M059J (cell line): ENCODE measurements around the gene IL5. TPM values are rescaled to one million over a fixed set of nuclear protein-coding genes. Genes with fewer than 3 reads are reported as not detected.
"Not testable (repeated sequence)": the region's sequence is repeated elsewhere in the genome, so short reads cannot be mapped to it uniquely, and the experiment has no call there.

Experiments
- DNase-seq: peaks from one replicate; pipeline ENCODE4 v3.0.0-alpha.2; 2012; ENCODE audit warnings: low read depth
- total RNA-seq: library from RNA; depleted of rRNA; stranded (reverse); fragments of >200 nt; shearing (Covaris generic); gene quantifications from 2 replicates; pipeline ENCODE4 v1.2.3, GENCODE V29; 2014

Gene IL5
- total RNA-seq, 1 experiment from 2014 or later, result not detected

DNA sequence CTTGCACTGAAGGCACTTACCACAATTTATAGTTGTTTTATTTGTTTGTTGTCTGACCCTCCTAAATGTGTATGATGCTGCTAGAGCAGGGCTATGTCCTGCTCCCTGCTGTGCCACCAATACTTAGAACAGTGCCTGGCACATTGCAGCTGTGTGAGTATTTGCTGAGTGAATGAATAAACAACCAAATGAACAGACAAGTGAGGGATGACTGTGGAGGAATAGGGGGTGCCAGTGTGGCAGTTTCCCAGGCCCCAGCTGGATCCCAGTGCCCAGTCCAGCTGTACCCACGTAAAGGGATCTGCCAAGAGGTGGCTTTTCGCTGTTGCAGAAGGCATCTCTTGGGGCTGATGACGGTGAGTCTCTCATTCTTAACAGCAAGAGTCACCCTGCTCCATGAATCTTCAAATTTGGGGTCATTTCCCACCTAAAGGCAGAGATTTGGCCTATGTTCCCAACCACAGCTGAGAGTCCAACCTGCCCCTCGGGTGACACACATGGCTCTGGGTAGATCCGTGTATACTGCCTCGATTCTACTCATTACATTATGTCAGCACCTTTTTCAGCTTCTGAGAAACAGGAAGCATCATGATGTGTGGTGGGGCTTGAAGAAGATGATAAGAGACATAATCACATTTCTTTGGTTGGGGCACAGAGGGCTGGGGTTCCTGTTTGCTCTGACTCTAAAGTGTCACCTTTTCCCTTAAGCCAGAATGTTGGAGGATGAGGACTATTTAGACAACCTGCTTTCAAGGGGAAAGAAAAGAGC, 14.3 kb downstream of the IL5 start:
- DNase-seq, result no peak

DNA sequence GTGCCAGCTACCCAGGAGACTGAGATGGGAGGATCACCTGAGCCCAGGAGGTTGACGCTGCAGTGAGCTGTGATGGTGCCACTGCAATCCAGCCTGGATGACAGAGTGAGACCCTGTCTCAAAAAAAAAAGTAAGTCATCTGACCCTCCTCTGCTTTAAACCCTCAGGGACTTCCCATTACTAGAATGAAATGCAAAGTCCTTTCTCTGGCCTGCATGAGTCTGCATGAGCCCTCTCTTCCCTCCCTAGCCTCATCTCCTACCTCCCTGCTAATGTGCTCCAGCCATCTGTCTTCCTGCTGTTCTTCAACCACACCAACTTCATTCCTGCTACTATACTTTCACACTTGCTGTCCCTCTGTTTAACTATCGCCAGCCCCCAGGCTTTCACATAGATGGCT, 15.3 kb downstream of the IL5 start:
- DNase-seq, result no peak

DNA sequence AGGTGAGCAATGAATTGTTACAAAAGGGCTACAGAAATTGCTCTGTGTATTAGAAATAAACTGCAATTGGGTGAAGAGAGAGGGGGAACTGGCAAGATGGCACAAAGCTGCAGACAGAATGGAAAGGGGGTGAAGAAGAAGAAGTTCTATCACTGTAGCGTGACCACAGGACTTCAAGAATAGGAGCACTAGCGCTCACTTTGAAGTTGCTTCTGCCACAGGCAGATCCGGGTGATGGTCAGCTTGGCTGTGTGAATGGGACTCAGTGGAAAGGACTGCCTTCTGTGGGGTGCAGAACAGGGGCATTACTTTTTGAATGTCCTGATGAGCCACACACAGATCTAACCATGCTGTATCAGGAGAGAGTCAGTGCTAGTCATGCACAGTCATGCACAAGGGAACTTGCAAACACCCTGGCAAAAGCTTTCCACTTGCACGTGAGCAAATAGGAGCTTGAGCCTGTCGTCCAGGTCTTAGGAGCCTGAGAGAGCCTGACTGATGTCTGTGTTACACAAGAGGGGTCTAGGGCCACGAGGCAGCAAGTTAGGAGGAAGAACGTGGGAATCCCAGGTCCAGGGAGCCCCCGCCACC, 16.3 kb downstream of the IL5 start:
- no peak for DNase-seq

DNA sequence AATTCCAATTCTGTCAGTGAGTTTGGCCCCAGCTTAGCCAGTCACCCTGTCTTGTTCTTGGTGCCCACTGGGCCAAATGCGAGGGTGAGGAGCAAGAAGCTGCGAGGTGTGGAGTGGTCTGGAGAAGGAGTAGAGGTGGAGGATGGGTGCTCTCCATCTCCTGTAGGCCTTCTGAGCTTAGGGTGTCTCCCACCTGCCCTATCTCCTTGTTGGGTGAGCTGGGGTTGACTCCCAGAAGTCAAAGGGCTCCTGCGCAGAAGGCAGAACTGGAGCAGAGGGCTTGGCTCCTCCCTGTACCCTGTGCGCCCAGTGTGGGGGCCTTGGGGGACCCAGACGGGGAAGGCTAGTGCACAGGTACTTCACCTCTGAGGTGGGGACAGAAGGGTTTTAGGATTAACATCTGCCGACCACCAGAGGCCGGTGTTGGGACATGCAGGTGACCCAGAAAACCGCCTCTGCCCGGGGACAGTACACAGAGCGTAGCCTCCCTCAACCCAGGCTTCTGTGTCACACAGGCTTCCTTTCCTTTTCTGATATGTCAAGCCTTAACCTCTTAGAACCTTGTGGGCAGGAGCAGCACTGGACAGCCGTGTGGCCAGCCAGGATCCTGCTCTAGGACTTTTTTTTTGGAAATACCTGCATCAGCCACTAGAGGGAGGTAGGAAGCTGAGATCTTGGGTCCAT, 16.9 kb downstream of the IL5 start:
- DNase-seq, result peak; percentile 73

DNA sequence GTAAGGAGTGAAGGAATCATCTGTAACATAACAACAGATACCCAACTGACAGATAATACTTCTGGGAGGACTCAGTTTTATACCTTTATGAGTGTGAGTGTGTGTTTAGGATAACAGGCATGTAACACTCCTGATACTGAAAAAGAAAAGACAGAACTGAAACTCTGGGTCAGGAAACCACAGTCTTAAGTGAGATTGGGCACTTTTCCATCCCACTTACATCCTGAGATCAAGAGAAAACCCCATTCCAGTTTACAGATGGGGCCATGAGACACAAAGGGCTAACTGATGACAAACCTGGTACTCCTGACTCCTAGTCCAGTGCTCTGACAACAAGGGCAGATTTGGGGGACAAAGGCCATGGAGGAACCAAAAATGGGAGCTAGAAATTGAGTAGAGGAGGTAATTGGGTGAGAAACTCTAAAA, 18.0 kb downstream of the IL5 start:
- no peak for DNase-seq

DNA sequence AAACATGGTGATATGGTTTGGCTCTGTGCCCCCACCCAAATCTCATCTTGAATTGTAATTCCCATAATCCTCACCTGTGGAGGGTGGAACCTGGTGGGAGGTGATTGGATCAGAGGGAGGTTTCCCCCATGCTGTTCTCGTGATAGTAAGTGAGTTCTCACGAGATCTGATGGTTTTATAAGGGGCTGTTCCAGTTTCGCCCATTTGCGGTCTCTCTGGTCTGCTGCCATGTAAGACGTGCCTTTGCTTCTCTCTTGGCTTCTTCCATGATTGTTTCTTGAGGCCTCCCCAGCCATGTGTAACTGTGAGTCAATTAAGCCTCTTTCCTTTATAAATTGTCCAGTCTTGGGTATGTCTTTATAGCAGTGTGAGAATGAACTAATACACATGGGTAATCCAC, 18.4 kb downstream of the IL5 start:
- not testable (repeated sequence) for DNase-seq

DNA sequence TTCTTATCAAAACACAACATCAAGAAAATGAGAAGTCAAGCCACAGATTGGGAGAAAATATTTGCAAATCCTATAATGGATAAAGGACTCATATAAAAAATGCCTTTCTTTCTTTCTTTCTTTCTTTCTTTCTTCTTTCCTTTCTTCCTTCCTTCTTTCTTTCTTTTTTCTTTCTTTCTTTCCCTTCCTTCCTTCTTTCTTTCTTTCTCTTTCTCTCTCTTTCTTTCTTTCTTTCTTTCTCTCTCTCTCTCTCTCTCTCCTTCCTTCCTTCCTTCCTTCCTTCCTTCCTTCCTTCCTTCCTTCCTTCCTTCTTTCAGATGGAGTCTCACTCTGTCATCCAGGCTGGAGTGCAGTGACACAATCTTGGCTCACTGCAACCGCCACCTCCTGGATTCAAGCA, 21.3 kb downstream of the IL5 start:
- DNase-seq, result not testable (repeated sequence)

DNA sequence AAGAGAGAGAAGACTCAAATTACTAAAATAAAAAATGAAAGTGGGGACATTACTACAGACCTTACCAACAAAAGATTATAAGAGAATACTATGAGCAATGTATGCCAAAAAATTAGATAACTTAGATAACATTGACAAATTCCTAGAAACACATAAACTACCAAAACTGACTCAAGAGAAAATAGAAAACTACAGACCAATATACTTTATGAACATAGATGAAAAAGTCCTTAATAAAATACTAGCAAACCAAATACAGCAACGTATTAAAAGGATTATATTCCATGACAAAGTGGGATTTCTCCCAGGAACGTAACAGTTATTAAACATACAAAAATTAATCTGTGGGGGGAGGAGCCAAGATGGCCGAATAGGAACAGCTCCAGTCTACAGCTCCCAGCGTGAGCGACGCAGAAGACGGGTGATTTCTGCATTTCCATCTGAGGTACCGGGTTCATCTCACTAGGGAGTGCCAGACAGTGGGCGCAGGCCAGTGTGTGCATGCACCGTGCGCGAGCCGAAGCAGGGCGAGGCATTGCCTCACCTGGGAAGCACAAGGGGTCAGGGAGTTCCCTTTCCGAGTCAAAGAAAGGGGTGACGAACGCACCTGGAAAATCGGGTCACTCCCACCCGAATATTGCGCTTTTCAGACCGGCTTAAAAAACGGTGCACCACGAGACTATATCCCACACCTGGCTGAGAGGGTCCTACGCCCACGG, 29.5 kb downstream of the IL5 start:
- DNase-seq, result not testable (repeated sequence)

DNA sequence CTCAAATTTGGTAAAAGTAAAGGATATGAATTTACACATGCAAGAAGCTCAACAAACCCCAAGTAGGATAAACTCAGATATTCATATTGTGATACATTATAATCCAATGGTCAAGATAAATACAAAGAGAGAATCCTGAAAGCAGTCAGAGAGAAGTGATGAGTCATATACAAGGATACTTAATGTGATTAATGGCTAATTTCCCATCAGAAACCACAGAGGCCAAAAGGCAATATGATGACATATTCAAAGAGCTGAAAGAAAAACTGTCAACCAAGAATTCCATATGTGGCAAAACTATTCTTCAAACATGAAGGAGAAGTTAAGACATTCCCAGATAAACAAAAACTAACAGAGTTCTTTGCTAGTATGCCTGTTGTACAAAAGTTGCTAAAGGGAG, 33.2 kb downstream of the IL5 start:
- peak; percentile 94 for DNase-seq

DNA sequence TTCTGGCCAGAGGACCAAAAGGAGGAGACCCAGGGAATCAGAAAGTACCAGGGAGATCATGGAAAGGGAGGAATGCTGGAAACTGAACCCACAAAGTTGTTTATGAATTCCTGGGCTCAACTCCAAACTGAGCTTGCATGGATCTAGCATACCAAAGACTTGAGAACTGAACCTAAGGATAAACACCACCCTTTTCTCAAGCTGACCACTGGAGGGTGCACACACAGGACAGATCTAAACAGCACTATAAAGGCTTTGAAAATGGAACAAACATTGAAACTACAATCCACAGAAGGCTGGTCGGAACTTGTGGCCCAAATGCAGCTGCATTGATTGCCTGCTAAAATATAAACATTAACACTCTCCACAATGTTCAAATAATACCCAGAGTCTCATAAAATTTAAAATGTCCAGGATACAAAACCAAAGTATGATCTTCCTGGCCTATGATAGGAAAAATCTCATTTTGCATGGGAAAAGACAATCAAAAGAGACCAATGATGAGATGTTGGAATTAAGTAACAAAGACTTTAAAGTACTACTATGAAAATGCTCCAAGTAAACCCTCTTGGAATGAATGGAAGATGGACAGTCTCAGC, 37.1 kb downstream of the IL5 start:
- DNase-seq, result peak; percentile 95

DNA sequence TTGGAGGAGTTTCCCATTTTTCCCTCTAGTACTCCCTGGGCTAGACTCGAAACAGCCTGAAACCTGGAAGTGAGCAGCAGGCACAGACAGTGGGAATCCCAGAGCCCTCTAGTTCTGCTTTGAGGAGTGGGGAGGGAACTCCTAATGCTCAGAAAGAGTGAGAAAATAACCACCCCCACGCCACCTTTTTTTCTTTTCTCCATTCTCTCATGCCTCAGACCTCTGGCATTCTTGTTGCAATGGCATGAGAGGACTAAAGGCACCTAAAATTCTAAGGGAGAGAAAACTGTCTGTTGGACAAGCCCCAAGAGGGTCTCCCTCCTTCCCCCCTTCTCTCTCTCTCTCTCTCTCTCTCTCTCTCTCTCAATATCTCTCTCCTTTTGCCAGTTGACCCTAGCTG, 37.7 kb downstream of the IL5 start:
- DNase-seq, result no peak

DNA sequence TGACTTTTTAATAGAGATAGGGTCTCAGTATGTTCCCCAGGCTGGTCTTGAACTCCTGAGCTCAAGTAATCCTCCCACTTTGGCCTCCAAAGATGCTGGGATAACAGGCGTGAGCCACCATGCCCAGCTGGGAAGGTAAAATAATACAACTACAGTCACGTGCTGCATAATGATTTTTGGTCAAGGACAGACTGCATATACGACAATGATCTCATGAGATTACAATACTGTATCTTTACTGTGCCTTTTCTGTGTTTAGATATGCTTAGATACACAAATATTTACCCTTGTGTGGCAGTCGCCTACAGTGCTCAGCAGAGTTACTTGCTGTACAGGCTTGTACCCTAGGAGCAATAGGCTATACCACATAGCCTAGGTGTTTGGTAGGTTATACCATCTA, 38.6 kb downstream of the IL5 start:
- no peak for DNase-seq

DNA sequence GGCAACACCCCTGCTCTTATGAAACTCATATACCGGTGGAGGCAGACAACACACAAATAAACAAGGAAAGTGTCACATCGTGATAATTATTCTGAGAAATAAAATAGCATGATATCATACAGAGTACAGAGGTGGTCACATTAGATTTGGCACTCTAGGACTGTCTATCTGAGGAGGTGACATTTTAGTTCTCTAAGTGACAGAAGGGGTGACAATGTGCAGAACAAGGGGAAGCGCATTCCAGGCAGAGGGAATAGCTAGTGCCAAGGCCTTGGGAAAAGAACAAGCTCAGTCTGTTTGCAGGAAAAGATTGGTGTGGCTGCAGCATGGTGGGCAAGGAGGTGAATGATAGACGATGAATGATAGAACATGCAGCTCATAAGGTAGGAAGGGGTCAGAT, 40.1 kb downstream of the IL5 start:
- no peak for DNase-seq

DNA sequence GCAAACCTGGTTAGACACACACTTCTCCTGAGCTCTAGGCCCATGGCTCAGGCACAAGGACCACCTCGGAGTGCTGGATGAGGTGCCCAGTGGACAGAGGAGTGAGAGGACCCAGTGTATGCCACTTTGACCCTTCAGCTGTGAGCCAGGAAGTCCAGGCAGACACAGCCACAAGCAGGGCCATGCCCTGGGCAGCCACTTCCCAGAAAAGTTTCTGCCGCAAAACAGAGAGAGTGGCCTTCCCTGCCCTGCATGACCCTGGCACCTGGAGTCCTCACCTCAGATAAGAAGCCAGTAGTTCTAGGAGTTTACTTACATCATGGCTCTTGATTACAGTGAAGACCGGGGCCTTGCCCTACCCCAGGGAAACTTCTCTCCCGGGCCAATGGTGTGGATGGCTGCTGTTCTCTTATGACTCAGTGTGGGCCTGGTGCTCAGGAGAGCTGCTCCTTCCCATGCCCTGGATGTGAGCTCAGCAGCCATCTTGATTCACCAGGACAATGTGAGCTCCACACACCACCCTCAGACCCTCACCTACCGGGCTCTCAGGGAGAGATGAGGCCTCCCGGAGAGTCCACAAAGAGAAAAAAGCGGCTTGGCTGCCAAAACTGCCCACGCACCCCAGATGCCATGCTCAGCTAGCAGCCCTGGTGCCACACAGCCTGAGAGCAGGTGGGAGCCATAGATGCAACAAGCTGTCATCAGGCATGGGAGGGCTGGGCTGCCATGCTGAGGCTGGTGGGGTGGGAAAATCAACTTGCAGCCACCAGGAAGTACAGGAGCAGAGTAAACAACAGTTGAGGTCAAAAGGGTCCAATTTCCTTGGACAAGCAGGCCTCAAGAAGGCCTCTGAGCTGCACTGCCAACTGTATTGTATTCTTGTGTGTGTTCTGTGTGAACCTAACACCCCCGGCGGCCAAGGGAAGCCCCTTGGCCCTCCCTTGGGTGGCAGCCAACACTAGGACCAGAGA, 41.1 kb downstream of the IL5 start:
- no peak for DNase-seq

DNA sequence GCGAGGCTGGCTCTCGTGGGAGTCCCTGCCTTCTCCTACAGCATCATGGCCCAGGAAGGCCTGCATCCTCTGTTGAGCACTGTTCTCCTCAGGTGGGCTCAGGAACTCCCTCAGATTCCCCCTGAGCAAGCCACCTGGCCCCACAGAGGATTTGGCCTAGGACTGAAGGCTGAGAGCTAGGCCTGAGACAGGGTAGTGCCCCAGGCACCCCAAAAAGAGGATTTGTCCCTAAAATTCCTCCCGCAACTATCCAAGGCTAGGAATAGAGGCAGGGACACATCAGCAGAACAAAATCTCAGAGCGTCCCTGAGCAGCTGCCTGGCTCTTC, 41.7 kb downstream of the IL5 start:
- DNase-seq, result no peak

DNA sequence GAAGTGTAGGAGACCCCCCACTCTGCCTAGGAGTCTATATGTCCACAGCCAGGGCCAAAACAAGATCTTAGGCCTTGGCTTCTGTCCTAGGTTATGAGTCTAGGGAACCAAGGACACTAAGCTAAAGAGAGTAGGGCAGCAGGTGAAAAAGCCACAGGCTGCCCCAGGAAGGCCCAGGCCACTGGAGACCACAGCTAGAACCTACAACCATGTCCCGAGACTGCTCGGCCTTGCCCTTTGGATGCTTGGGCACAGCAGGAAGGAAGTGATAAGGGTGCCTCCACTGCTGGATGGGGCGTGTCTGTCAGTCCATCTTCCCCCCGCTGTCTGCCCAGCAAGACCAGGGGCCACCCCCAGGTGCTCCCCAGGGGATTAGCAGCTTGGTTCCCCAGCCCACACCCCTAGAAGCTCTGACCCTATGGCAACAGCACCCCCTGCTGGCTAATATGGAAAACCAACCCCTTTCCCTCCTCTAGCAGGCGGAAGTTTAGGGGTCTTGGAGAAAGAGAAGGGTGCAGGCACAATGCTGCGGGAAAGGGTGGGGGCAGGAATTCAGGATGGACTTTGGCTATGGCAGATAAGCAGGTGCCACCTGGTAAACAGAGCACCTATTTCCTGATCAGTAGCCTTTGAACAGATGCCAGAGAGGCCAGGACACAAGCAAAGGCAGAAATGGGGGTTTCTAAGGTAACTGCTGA, 42.2 kb downstream of the IL5 start:
- DNase-seq, result peak; percentile 58

DNA sequence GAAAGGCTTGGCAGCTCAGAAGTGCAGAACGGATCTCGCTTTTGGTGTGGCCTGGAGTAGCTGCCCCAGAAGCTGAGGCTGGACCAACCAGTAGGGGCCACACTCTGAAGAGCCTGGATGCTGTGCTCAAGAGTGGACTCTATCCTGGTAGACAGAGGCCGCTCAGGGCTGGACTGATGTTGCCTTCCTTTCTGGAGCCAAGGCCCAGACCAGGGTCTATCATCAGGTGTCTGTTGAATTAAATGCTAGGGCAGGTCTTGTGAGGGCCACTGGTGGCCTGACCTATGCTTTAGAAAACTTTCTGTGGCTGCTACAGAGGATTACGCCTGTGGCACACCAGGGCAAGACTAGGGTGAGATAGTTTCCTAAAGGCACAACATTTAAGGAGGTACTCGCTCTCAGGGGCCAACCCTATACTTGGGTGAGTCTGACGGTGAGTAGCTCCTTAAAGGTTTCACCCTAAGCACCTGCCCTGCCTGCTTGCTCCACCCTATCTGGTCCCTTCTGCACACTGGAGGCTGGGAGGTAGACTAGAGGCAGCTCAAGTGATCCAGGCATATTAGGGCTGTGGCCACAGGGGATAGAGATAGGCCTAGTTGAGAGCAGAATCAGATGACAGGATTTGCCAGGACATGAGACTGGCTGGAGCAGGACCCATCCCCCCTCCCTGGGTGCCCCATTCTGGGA, 42.9 kb downstream of the IL5 start:
- DNase-seq, result no peak

DNA sequence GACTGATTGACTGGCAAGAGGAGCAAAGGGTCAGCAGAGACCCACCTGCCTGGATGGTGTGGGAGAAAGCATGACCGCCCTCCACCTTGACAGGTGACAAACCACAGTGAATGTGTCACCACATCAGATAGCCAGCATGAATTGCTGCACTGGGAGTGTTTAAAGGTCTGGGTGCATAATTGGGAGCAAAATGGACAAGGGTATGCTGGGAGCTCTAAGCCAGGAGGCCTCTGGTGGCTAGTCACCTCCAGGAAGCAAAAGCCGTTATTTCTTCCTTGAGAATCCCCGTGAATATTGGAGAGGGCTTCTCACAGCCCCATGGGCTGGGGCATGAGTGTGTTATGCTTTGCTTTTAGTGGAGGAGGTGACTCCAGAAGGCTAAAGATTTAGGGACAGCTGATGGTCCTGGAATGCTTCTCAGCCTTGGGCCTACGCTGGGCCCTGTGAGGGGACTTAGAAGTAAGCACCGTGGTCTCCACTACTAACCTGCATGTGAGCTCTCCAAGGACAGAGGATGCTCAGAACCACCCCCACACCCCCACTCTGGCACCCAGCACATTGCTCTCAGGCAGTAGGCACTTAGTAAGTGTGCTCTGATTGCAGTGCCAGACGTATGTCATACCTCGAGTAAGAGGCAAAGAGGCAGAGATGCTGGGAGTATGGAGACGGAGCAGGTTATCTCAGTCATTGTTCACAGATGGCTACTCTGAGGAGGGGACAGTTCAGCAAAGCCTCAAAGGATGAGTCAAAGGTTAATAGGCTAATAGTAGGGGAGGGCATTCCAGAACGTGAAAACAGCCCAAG, 43.7 kb downstream of the IL5 start:
- no peak for DNase-seq
